ENCODE data around the gene CAV2.

- TF ChIP-seq CTCF (IDR thresholded peaks at IDR 0.05; ENCODE audit: low read depth, low read length, poor library complexity, severe bottlenecking) (no peak), EZH2phosphoT487 (IDR thresholded peaks at IDR 0.05; ENCODE audit: borderline replicate concordance, low read length) (peak; percentile 74; the same call in 1 of the 2 replicates)
Observed at GRCh38 chr7:116511552-116512519, 12.3 kb downstream of the CAV2 start.

All from DOHH2 (cell line).